ENCODE results near the gene SYP. TPM values are rescaled to one million over a fixed set of nuclear protein-coding genes. Genes with fewer than 3 reads are reported as not detected.
"Not testable (repeated sequence)": the region's sequence is repeated elsewhere in the genome, so short reads cannot be mapped to it uniquely, and the experiment has no call there.

SYP gene
- total RNA-seq, 4 donors from 2014 or later: 5.5 to 11.0 (median 6.7) TPM; not detected in 1

DNA sequence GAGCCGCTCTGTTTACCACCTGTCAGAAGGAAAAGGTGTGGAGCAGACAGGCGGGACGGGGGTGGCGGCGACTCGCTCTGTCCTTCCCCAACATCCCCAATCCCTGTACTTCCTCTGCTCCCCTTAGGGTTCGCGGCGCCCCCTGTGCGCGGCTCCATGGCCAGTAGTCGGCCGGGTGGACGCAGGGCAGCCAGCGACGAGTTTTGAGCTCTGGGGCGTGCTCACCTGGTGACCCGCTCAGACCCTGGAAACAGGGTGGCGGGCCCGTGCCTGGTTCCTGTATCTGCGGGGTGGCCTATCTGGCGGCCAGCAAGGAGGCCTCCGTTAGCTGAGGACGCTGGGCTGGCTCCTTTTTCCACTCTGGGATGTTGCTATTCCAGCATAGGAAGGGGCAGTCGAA, 42.8 kb downstream of the SYP start:
- H3K36me3 ChIP-seq: no peaks in the 10 kb centered on the region

GRCh38 chrX:49155900-49156837, 43.8 kb downstream of the SYP start:
- Histone ChIP-seq H3K27me3 (no peaks in the 10 kb centered on the region), H3K4me1 (no peaks in the 10 kb centered on the region), H3K27ac (peak overlapping the region; percentile 82 to 98 (median 96)), H3K4me3 (peak overlapping the region; percentile 41 to 61 (median 53)), H3K36me3 (no peaks in the 10 kb centered on the region), H3K9me3 (no peaks in the 10 kb centered on the region)
- peak; percentile 85 to 94 (median 89) for DNase-seq
- peak; percentile 16 to 46 for TF ChIP-seq POLR2A (IDR thresholded peaks at IDR 0.05)
- TF ChIP-seq, protein P1, sequence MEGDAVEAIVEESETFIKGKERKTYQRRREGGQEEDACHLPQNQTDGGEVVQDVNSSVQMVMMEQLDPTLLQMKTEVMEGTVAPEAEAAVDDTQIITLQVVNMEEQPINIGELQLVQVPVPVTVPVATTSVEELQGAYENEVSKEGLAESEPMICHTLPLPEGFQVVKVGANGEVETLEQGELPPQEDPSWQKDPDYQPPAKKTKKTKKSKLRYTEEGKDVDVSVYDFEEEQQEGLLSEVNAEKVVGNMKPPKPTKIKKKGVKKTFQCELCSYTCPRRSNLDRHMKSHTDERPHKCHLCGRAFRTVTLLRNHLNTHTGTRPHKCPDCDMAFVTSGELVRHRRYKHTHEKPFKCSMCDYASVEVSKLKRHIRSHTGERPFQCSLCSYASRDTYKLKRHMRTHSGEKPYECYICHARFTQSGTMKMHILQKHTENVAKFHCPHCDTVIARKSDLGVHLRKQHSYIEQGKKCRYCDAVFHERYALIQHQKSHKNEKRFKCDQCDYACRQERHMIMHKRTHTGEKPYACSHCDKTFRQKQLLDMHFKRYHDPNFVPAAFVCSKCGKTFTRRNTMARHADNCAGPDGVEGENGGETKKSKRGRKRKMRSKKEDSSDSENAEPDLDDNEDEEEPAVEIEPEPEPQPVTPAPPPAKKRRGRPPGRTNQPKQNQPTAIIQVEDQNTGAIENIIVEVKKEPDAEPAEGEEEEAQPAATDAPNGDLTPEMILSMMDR (IDR thresholded peaks at IDR 0.05): peak; percentile 48 to 91 (median 78)

More for the DNA sequence above, 42.8 kb downstream of the SYP start:
- H3K27me3 ChIP-seq: no peaks in the 10 kb centered on the region
- H3K4me1 ChIP-seq: no peaks in the 10 kb centered on the region
- H3K4me3 ChIP-seq: no peak overlapping the region
- no peak for DNase-seq
- no peaks in the 10 kb centered on the region for H3K9me3 ChIP-seq
- H3K27ac ChIP-seq: no peak overlapping the region
- TF ChIP-seq, protein P1 (IDR thresholded peaks at IDR 0.05): no peak

DNA sequence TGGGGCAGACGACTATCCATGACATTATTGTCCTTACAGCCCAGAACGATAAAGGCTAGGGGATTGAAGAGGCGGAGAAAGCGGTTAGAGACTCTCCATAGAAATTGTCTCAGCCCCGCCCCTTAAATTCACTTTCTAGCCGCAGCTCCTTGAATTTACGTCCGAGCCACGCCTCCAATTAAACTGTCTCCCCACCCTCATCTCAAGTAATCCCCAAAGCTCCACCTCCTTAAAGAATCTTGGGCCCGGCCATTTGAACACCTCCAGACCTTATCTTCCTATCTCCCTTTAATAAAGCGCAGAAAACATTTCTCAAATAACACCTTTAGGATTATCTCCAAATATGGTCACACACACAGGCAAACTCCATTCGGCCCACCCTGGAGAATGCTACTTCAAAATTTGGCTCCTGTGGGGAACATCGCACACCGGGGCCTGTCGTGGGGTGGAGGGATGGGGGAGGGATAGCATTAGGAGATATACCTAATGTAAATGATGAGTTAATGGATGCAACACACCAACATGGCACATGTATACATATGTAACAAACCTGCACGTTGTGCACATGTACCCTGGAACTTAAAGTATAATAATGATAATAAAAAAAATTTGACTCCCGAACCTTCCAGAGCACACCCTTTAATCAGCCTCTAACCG, 44.6 kb downstream of the SYP start:
- H3K36me3 ChIP-seq: no peaks in the 10 kb centered on the region
- peak in 2 of 3 donors; percentile 44 to 81 for DNase-seq
- no peaks in the 10 kb centered on the region for H3K9me3 ChIP-seq
- peak overlapping the region; percentile 82 to 98 (median 96) for H3K27ac ChIP-seq
- peak overlapping the region; percentile 41 to 61 (median 53) for H3K4me3 ChIP-seq
- H3K4me1 ChIP-seq: no peaks in the 10 kb centered on the region
- no peaks in the 10 kb centered on the region for H3K27me3 ChIP-seq
- peak in 1 of 2 donors; percentile 20 for TF ChIP-seq POLR2A (IDR thresholded peaks at IDR 0.05)
- TF ChIP-seq, protein P1 (IDR thresholded peaks at IDR 0.05): no peak

DNA sequence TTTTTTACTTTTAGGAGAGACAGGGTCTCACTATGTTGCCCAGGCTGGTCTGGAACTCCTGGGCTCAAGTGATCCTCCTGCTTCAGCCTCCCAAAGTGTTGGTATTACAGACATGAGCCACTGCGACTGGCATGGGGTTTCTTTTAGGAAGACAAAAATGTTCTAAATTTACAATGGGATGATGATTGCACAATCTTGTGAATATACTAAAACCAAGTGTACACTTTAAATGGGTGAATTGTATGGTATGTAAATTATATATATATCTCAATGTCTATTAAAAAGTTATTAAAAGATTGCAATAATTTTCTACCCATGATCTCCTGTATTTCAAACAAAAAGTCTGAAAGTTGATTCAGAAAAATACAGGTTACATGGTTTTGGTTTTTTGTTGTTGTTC, 46.5 kb downstream of the SYP start:
- H3K9me3 ChIP-seq: no peaks in the 10 kb centered on the region
- no peaks in the 10 kb centered on the region for H3K36me3 ChIP-seq
- H3K4me3 ChIP-seq: no peak overlapping the region
- DNase-seq: no peak
- H3K27me3 ChIP-seq: no peaks in the 10 kb centered on the region
- no peak overlapping the region for H3K27ac ChIP-seq
- no peak for TF ChIP-seq POLR2A (IDR thresholded peaks at IDR 0.05)
- TF ChIP-seq, protein P1 (IDR thresholded peaks at IDR 0.05): no peak
- H3K4me1 ChIP-seq: no peaks in the 10 kb centered on the region

DNA sequence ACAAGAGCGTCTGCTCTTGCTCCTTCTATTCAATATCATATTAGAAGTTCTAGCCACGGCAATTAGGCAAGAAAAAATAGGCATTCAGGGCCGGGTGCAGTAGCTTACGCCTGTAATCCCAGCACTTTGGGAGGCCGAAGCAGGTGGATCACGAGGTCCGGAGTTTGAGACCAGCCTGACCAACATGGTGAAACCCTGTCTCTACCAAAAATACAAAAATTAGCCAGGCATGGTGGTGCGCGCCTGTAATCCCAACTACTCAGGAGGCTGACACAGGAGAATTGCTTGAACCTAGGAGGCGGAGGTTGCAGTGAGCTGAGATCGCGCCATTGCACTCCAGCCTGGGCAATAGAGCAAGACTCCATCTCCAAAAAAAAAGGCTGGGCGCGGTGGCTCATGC, 50.7 kb downstream of the SYP start:
- H3K4me3 ChIP-seq, H3K9me3 ChIP-seq, DNase-seq, H3K36me3 ChIP-seq, H3K27me3 ChIP-seq, H3K4me1 ChIP-seq: not testable (repeated sequence)
- H3K27ac ChIP-seq: peak overlapping the region in 3 of 4 donors; percentile 12 to 71 (median 60)

GRCh38 chrX:49148390-49149100, 51.4 kb downstream of the SYP start:
- not testable (repeated sequence) for DNase-seq, H3K36me3 ChIP-seq, H3K4me3 ChIP-seq, H3K9me3 ChIP-seq, H3K27me3 ChIP-seq, H3K4me1 ChIP-seq
- H3K27ac ChIP-seq: peak overlapping the region in 3 of 4 donors; percentile 27 to 71 (median 60)
